Activated T-cell treated with anti-CD3 and anti-CD28 coated beads, Interleukin-2, amount 50 U/mL, for 48 hours (primary cell): ENCODE results near the gene CCBE1.

ENCODE experiments used
- DNase-seq, 2 experiments: peaks; one replicate each; pipeline ENCODE4 v3.0.0-alpha.2; 2020

CCBE1 gene

GRCh38 chr18:59565957-59566356 lies 131.3 kb downstream of the CCBE1 start:
- DNase-seq: no peak

GRCh38 chr18:59564561-59564960 lies 132.7 kb downstream of the CCBE1 start:
- DNase-seq: no peak

GRCh38 chr18:59563176-59563785 lies 133.9 kb downstream of the CCBE1 start:
- DNase-seq: no peak

- DNase-seq: no peak
Measured at GRCh38 chr18:59562751-59563150, 134.5 kb downstream of the CCBE1 start.

- DNase-seq: no peak
Measured at GRCh38 chr18:59561612-59562011, 135.6 kb downstream of the CCBE1 start.

GRCh38 chr18:59560556-59560955 lies 136.7 kb downstream of the CCBE1 start:
- no peak for DNase-seq

- no peak for DNase-seq
Measured at GRCh38 chr18:59559528-59559927, 137.7 kb downstream of the CCBE1 start.

- DNase-seq: no peak
Measured at GRCh38 chr18:59555995-59556659, 141.1 kb downstream of the CCBE1 start.

GRCh38 chr18:59554796-59555335 lies 142.4 kb downstream of the CCBE1 start:
- no peak for DNase-seq

- DNase-seq: no peak
Measured at GRCh38 chr18:59553273-59553870, 143.9 kb downstream of the CCBE1 start.

- DNase-seq: no peak
Measured at GRCh38 chr18:59551902-59552635, 145.2 kb downstream of the CCBE1 start.

GRCh38 chr18:59550174-59550516 lies 147.1 kb downstream of the CCBE1 start:
- DNase-seq: no peak

- no peak for DNase-seq
Measured at GRCh38 chr18:59549503-59550173, 147.6 kb downstream of the CCBE1 start.

GRCh38 chr18:59547581-59548182 lies 149.5 kb downstream of the CCBE1 start:
- DNase-seq: no peak

GRCh38 chr18:59546188-59546587 lies 151.0 kb downstream of the CCBE1 start:
- DNase-seq: no peak

GRCh38 chr18:59540780-59541179 lies 156.4 kb downstream of the CCBE1 start:
- no peak for DNase-seq

GRCh38 chr18:59540346-59540745 lies 156.9 kb downstream of the CCBE1 start:
- no peak for DNase-seq

- no peak for DNase-seq
Measured at GRCh38 chr18:59539108-59539507, 158.1 kb downstream of the CCBE1 start.

- DNase-seq: no peak
Measured at GRCh38 chr18:59537579-59537978, 159.6 kb downstream of the CCBE1 start.

GRCh38 chr18:59536166-59536565 lies 161.1 kb downstream of the CCBE1 start:
- DNase-seq: no peak

GRCh38 chr18:59535055-59535454 lies 162.2 kb downstream of the CCBE1 start:
- DNase-seq: no peak

GRCh38 chr18:59528866-59529265 lies 168.4 kb downstream of the CCBE1 start:
- DNase-seq: no peak
